ENCODE measurements around the gene UBASH3A. TPM values are rescaled to one million over a fixed set of nuclear protein-coding genes. Genes with fewer than 3 reads are reported as not detected.

UBASH3A gene
- total RNA-seq, 1 experiment from 2014 or later, result not detected

DNA sequence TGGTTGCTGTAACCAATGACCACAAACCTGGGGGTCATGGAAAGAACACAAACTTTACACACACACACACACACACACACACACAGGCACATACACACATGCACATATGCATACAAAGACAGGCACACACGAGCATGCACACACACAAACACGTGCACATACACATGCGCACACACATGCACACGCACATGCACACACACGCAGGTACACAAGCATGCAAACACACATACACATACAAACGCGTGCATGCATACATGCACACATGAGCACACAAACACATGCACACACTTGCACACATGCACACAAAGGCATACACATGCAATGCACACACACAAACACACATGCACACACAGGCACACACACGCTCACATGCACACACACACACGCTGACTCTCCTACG is 44.0 kb downstream of the UBASH3A start:
- DNase-seq (ENCODE audit: low spot score), result no peak

- no peak for DNase-seq (ENCODE audit: low spot score)
Measured at GRCh38 chr21:42448686-42449085, 45.0 kb downstream of the UBASH3A start.

- DNase-seq (ENCODE audit: low spot score), result no peak
Measured at GRCh38 chr21:42451941-42452340, 48.2 kb downstream of the UBASH3A start.

- DNase-seq (ENCODE audit: low spot score), result no peak
Measured at GRCh38 chr21:42452401-42453223, 48.9 kb downstream of the UBASH3A start.

GRCh38 chr21:42453224-42453985 is 49.7 kb downstream of the UBASH3A start:
- no peak for DNase-seq (ENCODE audit: low spot score)

- DNase-seq (ENCODE audit: low spot score), result no peak
Measured at GRCh38 chr21:42453986-42454570, 50.4 kb downstream of the UBASH3A start.

DNA sequence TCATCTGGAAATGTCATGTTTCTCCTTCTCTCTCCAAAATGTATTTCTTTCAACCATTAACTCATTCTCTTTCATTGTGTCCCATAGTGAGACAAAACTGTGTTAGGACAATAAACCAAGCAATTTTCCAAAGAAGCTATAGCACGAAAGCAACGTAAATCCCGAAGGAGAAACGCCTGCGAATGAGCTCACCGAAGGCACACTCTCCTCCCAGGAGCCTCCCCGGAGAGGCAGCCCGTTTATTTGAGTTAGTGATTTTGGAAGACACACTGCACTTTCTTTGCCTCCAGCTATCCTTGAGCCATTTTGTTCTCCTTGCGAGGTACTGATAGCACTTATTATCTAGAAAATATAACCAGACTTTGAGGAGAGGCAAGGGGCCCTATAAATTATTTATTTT is 51.1 kb downstream of the UBASH3A start:
- no peak for DNase-seq (ENCODE audit: low spot score)

DNA sequence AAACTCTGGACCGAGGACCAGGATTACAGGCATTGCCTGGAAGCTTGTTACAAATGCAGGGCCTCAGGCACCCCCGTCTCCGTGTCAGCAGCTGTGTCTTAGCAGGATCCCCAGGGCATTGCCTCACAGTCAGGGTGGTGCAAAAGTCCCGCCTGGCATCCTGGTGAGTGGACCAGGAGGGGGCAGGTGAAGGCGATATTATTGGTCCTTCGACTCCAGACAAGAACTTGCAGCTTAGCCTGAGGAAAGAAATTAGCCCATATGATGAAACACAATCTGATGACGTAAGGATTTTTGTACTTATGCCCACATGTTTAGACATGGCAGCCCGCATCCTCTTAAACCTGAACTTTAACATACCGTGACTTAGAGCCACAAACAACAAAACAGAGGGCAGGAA is 51.5 kb downstream of the UBASH3A start:
- no peak for DNase-seq (ENCODE audit: low spot score)

DNA sequence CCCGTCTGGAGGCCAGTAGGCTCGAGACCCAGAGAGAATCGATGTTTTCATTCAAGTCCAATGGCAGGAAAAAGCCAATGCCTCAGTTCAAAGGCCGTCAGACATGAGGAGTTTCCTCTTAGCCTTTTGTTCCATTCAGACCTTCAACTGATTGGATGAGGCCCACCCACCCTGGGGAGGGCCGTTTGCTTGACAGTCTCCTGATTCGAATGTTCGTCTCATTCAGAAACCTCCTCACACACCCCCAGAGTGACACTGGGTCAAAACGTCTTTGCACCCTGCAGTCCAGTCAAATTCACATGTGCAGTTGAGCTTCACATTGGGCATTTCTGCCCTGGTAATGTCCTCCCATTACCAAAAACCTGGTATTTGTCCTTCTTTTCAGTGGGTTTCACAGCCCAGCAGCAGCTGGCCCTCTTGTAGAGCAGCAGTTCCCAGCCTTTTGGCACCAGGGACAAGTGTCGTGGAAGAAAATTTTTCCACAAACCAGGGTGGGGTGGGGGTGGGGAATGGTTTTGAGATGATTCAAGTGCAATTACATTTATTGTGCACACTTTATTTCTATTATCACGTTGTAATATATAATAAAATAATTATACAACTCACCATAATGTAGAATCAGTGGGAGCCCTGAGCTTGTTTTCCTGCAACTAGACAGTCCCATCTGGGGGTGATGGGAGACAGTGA is 52.2 kb downstream of the UBASH3A start:
- no peak for DNase-seq (ENCODE audit: low spot score)

DNA sequence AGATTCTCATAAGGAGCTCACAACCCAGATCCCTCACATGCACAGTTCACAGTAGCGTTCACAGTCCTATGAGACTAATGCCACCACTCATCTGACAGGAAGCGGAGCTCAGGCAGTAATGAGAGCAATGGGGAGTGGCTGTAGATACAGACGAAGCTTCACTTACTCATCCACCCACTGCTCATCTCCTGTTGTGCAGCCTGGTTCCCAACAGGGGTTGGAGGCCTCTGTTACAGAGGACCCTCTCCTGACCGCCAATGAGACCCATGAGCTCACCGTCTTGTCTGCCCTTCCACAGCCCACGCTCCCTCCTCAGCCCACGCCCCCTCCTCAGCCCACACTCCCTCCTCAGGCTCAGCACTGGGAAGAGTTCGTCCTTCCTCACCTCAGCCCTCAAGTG is 52.8 kb downstream of the UBASH3A start:
- no peak for DNase-seq (ENCODE audit: low spot score)

DNA sequence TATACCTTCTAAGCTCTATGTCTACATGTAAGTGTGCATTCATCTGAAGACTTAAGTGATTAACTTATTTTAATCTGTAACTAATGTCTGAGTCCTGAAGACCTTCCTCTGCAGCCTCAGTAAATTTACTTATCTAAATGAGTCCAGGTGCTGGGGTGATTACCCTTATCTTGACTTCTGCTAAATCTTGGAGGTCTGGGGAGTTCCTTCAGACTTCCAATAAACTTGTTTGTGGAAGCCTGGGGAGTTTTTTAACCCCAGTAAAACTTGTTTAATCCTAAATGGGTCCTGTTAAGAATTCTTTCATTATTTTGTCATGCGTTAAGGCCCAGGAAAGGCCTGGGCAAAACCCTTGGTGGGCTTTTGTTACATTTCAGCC is 55.4 kb downstream of the UBASH3A start:
- no peak for DNase-seq (ENCODE audit: low spot score)

DNA sequence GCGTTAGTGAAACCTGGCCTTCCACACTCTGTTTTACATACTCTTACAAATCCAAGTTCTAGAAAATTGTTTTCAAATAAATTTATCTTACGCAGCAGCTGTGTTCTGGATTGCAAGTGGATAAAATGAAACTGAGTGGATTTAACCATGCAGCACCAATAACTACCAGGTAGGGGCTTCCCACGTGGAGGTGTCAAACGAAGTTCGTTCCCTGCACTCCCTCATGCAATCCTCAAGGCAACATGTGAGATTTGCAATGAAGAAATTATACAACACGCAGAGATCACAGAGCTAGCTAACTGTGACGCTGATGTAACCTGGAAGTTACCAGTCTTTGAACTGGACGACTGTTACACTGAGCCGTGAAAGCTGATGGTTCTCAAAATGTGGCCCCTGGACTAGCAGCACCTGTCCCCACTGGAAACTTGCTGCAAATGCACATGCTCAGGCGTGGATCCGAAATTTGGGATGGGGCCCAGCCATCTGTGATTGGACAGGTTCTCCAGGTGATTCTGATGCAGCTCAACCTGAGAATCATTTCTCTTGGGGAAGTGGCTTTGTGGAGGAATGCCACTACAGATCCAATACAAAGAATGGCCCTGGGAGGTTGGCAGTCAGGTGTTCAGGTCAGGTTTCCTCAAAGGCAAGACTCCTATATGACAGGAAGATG is 56.0 kb downstream of the UBASH3A start:
- no peak for DNase-seq (ENCODE audit: low spot score)

DNA sequence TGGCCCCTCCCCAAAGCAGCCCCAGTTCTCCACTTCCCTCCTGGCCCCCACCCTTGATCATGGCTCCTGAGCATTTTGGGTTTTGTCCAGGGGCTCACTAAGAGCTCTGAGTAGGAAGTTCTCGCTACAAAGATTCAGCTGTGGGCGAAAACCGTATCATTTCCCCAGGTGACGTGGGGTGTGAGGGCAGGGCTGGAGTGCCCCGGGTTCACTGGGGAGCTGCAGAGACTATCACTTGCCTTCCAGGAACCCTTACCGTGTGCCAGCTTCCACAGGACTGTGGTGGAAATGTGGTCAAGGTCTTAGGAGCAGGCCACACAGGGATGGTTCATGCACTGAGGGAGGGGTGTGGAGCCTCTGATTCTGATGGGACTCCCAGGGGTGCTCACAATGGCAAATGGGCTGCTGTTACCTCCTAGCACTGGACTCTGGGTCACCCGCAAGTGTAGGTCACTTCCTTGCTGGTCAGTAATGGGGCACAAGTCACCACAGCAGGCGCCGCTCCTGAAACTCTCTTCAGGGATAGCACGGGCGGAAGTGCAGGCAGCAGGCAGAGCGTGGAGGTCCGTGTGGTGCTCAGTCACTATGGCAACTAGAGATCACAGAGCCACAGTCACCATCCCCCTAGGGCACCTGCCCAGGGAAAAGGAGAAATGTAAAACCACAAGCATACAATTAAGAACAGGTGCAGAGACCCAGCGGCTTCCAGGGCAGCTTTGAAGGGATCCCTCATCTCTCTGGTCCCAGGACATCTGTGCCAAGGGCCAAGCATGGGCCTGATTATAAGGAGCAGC is 56.9 kb downstream of the UBASH3A start:
- DNase-seq (ENCODE audit: low spot score), result peak; percentile 63

GRCh38 chr21:42461185-42461520 is 57.5 kb downstream of the UBASH3A start:
- DNase-seq (ENCODE audit: low spot score), result no peak

DNA sequence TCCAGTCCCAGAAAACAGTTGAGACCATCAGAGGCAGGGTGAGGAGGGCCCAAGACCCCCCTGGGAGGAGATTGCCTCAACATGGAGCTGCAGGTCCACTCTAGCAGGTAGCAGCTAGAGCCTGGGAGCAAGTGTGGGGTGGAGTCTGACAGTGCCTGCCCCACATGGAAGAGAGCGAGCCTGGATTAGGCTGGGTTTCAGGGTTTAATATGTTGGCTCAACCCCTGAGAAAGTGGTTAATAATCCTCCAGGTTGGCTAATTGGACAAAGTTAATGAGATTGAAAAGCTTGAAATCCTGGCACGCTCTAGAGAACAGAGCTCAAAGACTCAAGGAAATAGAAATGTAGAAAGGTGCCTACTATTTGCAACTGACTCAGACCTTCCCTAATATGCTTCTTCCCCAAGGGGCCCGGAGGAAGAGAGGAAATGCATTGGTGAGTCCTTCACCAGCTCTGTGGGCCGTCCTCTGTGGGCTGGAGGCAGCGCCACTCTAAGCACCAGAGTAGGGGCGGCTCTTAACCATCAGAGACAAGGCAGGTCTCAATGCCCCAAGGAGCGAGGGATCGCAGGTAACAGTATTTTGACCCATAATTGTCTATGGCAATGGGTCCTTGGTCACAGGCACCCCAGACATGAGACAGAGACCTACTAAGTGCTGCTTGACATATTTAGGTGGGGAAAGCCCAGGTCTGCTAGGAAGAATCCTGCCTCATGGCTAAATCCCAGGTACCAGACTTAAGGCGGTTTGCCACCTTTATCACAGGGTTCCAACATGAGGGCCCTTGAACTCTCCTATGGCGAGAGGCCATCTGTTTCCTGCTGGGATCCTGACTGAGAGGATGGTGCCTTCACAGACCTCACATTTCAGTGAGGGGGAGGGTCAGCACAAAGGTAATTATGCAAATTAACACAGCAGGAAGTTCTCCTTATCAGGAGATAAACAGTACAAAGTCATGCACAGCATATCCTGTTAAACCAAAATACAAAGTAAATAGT is 58.5 kb downstream of the UBASH3A start:
- peak; percentile 66 for DNase-seq (ENCODE audit: low spot score)

DNA sequence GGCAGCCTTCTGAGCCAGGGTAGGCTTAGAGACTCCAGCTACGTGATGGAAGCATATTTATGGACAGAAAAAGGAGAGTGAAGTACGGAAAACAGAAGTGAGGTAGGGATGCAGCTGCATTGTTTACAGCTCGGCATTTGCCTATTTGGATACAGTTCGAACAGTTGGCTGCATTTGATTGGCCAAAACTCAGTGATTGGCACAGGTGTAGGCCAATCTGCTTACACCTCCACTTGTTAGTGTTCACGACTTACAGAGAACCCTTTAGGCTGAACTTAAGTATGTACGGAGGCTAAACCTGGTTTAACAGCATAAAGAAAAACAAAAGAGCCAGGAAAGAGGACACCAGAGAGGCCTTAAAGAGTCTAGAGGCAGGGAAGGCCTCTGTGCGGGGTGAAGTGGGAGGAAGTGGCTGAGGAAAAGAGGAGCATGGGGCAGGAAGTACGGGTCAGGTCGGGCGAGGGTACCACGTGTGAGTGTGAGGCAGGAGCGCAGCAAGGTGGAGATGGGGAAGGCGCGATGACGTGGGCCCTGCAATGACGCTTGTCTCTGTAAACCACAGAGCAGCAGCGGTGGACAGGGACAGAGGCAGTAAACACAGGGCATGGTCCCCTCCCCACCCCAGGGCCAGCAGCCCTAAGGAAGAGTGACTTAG is 60.3 kb downstream of the UBASH3A start:
- DNase-seq (ENCODE audit: low spot score), result peak; percentile 60

- DNase-seq (ENCODE audit: low spot score), result peak; percentile 65
Measured at GRCh38 chr21:42465008-42465802, 61.5 kb downstream of the UBASH3A start.

DNA sequence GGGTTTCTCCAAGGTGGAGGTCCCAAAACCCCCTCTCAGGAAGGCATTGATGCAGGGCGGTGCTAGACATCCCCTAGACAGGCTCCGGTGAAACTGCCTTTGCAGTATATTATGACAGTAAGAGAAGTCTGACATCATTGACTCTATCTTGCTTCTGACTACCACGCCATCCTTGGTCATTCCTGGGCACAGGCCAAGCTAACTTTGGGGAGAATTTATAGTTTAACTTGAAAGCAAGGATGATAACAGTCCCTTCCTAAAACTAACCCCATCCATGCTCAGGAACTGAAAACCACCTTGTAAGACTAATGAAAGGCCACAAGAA is 62.1 kb downstream of the UBASH3A start:
- DNase-seq (ENCODE audit: low spot score), result no peak

All from HT-29 (cell line).